ENCODE data around the gene GABBR2.

The GABBR2 gene

DNA sequence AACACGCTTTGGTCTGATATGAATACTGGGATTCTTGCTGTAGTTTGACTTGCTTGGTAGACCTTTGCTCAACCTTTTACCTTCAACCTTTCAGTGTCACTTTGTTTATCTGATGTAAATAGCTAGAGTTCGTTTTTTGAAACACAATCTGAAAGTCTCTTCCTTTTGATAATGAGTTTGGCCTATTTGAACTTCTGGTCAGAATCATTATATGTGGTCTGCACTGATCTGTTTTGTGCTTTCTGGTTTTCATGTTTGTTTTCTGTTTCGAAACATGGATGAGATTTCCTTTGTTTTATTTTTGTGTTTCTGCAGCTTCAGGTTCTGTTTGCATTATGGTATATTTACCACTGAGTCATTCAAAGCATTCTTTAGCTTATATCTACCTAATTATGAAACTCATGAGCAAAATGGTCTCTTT is 217.5 kb downstream of the GABBR2 start:
- H3K4me3 ChIP-seq (ENCODE audit: low read depth, low read length): no peak overlapping the region
- TF ChIP-seq, protein P1, sequence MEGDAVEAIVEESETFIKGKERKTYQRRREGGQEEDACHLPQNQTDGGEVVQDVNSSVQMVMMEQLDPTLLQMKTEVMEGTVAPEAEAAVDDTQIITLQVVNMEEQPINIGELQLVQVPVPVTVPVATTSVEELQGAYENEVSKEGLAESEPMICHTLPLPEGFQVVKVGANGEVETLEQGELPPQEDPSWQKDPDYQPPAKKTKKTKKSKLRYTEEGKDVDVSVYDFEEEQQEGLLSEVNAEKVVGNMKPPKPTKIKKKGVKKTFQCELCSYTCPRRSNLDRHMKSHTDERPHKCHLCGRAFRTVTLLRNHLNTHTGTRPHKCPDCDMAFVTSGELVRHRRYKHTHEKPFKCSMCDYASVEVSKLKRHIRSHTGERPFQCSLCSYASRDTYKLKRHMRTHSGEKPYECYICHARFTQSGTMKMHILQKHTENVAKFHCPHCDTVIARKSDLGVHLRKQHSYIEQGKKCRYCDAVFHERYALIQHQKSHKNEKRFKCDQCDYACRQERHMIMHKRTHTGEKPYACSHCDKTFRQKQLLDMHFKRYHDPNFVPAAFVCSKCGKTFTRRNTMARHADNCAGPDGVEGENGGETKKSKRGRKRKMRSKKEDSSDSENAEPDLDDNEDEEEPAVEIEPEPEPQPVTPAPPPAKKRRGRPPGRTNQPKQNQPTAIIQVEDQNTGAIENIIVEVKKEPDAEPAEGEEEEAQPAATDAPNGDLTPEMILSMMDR (IDR thresholded peaks at IDR 0.05; ENCODE audit: borderline replicate concordance, insufficient read depth, low read depth, low read length): no peak

DNA sequence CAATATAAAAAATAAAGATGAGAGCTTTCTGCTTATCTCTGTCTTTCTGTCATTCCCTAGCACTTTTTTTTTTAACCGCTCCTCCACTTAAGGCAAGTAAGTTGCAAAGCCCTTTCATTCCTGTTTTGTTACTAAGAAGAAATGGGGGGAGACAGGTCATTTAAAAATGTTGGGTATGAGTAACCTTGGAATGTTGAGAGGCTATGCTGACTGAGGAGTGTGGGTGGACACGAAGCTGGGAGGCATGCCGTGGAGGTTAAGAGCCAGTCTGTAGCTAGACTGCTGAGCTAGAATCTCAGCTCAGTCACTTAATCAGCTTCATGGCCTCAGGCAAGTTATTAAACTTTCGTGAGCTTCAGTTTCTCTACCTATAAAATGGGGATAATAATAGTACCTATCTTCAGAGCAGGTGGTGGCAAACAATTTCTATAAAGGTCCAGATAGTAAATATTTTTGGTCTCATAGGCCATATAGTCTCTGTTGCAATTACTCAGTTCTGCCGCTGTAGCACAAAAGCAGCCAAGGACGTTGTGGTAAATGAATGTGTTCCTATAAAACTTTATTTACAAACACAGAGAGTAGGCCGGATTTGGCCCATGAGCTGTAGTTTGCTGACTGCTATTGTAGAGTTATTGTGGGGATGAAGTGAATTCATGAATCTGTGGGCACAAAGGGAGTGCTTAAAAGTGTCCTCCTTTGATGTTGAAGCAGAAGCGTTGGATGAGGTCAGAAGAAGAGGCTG is 220.0 kb downstream of the GABBR2 start:
- TF ChIP-seq, protein P1 (IDR thresholded peaks at IDR 0.05; ENCODE audit: borderline replicate concordance, insufficient read depth, low read depth, low read length): no peak

DNA sequence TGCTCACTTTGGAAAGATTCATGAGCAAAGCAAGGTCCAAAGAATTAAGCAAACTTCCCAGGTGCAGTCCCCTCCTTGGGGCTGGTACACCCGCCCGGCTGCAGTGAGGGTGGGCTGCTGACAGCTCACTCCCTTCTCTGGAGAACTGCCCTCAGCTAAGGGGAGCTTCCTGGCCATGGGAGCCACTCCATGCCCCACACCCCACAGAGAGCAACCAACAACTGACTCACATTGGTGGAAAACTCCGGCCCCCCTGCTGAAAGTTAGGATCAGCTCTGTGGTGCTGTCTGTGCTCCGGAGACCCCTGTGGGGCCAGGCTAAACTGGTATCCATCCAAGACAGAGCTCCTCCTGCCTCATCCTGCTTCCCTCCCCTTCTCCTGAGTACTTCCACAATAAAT is 223.0 kb downstream of the GABBR2 start:
- no peak overlapping the region for H3K4me3 ChIP-seq (ENCODE audit: low read depth, low read length)

More for the DNA sequence above, 220.0 kb downstream of the GABBR2 start:
- H3K4me3 ChIP-seq (ENCODE audit: low read depth, low read length): no peak overlapping the region

DNA sequence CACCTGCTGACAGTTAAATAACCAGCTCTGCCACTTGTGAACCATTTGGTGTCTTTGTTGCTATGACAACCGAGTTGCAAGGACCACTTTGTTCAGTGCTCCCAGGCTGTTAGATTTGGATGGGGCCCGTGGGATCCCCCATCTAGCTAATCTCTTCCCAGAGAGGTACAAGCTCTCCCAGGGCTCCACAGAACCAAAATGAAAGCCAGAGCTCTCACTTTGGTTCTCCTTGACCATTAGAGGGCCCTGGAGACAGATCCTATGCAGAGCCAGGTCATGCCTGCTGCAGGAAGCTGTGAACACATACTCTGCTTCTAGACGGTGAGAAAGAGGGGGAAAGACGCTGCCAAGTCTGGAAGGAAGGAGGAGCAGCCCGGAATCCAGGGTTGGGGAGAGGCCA is 224.6 kb downstream of the GABBR2 start:
- TF ChIP-seq, protein P1 (IDR thresholded peaks at IDR 0.05; ENCODE audit: borderline replicate concordance, insufficient read depth, low read depth, low read length): no peak
- H3K4me3 ChIP-seq (ENCODE audit: low read depth, low read length): no peak overlapping the region

More for the DNA sequence above, 223.0 kb downstream of the GABBR2 start:
- TF ChIP-seq, protein P1 (IDR thresholded peaks at IDR 0.05; ENCODE audit: borderline replicate concordance, insufficient read depth, low read depth, low read length): no peak

DNA sequence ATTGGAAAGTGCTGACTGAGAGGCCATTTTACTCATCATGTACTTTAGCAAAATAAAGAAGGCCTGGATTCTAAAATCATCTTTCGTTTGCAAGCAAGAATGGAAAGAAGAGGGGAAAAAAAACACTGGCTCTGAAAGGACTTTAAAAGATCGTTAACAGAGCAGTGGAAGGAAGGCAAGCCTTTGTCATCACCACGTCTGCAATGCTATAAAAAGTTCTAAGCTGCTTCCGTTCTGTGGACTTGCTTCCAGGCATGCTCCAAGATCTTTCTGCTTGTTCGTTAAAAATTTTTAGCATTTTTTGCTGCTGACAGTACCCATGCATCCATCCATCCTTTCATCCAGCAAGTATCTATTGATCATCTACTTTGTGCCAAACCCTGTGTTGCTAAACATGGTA is 226.5 kb downstream of the GABBR2 start:
- TF ChIP-seq, protein P1 (IDR thresholded peaks at IDR 0.05; ENCODE audit: borderline replicate concordance, insufficient read depth, low read depth, low read length): no peak

DNA sequence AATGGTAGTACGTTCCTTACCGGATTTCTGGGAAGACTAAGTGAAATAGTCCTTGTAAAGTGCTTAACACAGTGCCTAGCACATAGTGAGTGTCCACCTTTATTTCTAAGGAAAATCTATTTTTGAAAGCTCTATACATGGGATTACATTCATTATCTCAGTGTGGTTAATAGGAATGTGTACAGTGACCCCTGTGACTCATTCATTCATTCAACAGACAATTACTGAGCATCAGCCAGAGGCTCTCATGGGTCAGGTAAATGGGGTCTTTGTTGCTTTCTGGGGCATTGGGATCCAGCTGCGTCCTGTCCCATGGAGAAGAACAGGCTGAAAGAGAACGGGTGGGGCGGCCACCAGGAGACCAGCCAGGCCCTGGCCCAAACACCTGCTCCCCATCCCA is 227.1 kb downstream of the GABBR2 start:
- H3K4me3 ChIP-seq (ENCODE audit: low read depth, low read length): no peak overlapping the region
- TF ChIP-seq, protein P1 (IDR thresholded peaks at IDR 0.05; ENCODE audit: borderline replicate concordance, insufficient read depth, low read depth, low read length): no peak

More for the DNA sequence above, 226.5 kb downstream of the GABBR2 start:
- no peak overlapping the region for H3K4me3 ChIP-seq (ENCODE audit: low read depth, low read length)

Measured in GM12875 (cell line).